Superior temporal gyrus (tissue), 1 donor: Measurements from ENCODE around the gene ZBTB24.
"Not testable (repeated sequence)": the region's sequence is repeated elsewhere in the genome, so short reads cannot be mapped to it uniquely, and the experiment has no call there.

Experiments used
- DNase-seq: peaks from one replicate; pipeline ENCODE4 v3.0.0-alpha.2; 2016; ENCODE audit errors: extremely low spot score

The ZBTB24 gene

GRCh38 chr6:109482905-109483734, at the start of gene ZBTB24:
Gene ZBTB24, minus strand, starts transcription at chr6:109483219. Its CDS starts 1,193 bp downstream, at chr6:109482026.
- DNase-seq = peak; percentile 85

- DNase-seq = peak; percentile 22
Measured at GRCh38 chr6:109531446-109531845, 48.4 kb upstream of the ZBTB24 start.

- DNase-seq = no peak
Measured at GRCh38 chr6:109527989-109528388, 45.0 kb upstream of the ZBTB24 start.

GRCh38 chr6:109526905-109527628, 44.0 kb upstream of the ZBTB24 start:
- peak; percentile 86 for DNase-seq

- no peak for DNase-seq
Measured at GRCh38 chr6:109524129-109524528, 41.1 kb upstream of the ZBTB24 start.

GRCh38 chr6:109523478-109523877, 40.5 kb upstream of the ZBTB24 start:
- DNase-seq = no peak

GRCh38 chr6:109521080-109521479, 38.1 kb upstream of the ZBTB24 start:
- no peak for DNase-seq

- not testable (repeated sequence) for DNase-seq
Measured at GRCh38 chr6:109519647-109520046, 36.6 kb upstream of the ZBTB24 start.

GRCh38 chr6:109516929-109517328, 33.9 kb upstream of the ZBTB24 start:
- no peak for DNase-seq

- no peak for DNase-seq
Measured at GRCh38 chr6:109515781-109516409, 32.9 kb upstream of the ZBTB24 start.

- no peak for DNase-seq
Measured at GRCh38 chr6:109514946-109515345, 31.9 kb upstream of the ZBTB24 start.

- no peak for DNase-seq
Measured at GRCh38 chr6:109513571-109514071, 30.6 kb upstream of the ZBTB24 start.

- no peak for DNase-seq
Measured at GRCh38 chr6:109512271-109512817, 29.3 kb upstream of the ZBTB24 start.

- no peak for DNase-seq
Measured at GRCh38 chr6:109511832-109512231, 28.8 kb upstream of the ZBTB24 start.

GRCh38 chr6:109510358-109510757, 27.3 kb upstream of the ZBTB24 start:
- DNase-seq = no peak

GRCh38 chr6:109508166-109508860, 25.3 kb upstream of the ZBTB24 start:
- no peak for DNase-seq

- DNase-seq = no peak
Measured at GRCh38 chr6:109507490-109508072, 24.6 kb upstream of the ZBTB24 start.

GRCh38 chr6:109506841-109507240, 23.8 kb upstream of the ZBTB24 start:
- no peak for DNase-seq

GRCh38 chr6:109506314-109506713, 23.3 kb upstream of the ZBTB24 start:
- DNase-seq = no peak

GRCh38 chr6:109503327-109504224, 20.6 kb upstream of the ZBTB24 start:
- no peak for DNase-seq
